Ovary (tissue), 3 donors: Measurements from ENCODE around the gene BBS5.
A peak's percentile ranks its signal among the peaks of the same experiment; 100 is the strongest.

Experiments
- POLR2A ChIP-seq: fragments of 450-650 bp; IDR thresholded peaks from one replicate; pipeline ENCODE4 v1.6.1; 2017; ENCODE audit warnings: antibody characterized with exemption, mild to moderate bottlenecking, moderate library complexity
- TF ChIP-seq, protein P1 (sequence below), 3 donors: fragments of 450-650 bp in 2 of 3; fragments of 200-600 bp in 1 of 3; IDR thresholded peaks; one replicate each; pipeline versions ENCODE4 v1.5.1 to v1.8.0; 2016 to 2022; ENCODE audit warnings: antibody characterized with exemption in 3 of 3, mild to moderate bottlenecking in 1 of 3
- donor health status: DM: no; HTN: no; CAD: no.

DNA sequence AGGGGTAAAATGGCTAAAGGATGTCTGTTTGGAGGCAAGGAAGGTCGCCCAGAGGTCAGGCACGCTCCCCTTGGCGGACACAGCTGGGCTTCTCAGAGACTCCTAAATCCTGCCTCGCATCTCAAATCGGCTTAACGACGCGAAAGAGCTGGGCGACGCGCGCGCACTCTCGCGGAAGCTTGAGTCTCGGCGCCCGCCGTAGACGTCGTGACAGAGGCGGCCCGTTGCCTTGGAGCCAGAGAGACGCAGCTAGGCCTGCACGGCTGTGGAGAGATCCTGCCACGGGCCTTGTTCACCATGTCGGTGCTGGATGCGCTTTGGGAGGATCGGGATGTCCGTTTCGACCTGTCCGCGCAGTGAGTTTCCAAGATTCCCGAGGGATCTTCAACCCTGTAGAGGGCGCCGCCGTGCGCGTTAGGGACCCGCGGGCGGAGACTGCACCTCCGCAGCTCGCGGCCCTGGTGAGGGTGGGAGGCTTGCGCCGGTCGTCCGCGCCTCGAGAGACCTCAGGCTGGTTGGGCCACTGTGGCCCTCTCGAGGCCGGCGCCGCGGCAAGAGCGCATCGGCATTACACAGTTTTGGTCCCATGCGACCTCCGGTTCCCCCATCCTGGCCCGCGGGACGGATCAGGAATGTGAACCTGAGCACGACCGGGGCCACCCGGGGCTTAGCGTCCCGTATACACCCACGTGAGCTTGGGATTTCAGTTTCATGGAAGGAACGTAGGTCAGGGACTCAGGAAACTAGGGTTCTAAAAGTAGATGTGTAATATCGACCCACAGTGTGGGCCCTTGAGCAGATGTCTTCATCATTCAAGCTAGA, at the start of gene BBS5:
- TF ChIP-seq, protein P1, sequence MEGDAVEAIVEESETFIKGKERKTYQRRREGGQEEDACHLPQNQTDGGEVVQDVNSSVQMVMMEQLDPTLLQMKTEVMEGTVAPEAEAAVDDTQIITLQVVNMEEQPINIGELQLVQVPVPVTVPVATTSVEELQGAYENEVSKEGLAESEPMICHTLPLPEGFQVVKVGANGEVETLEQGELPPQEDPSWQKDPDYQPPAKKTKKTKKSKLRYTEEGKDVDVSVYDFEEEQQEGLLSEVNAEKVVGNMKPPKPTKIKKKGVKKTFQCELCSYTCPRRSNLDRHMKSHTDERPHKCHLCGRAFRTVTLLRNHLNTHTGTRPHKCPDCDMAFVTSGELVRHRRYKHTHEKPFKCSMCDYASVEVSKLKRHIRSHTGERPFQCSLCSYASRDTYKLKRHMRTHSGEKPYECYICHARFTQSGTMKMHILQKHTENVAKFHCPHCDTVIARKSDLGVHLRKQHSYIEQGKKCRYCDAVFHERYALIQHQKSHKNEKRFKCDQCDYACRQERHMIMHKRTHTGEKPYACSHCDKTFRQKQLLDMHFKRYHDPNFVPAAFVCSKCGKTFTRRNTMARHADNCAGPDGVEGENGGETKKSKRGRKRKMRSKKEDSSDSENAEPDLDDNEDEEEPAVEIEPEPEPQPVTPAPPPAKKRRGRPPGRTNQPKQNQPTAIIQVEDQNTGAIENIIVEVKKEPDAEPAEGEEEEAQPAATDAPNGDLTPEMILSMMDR (IDR thresholded peaks at IDR 0.05), result peak in 1 of 3 donors; percentile 38
- TF ChIP-seq POLR2A, result no peak
